ENCODE data around the gene ADORA1. TPM values are rescaled to one million over a fixed set of nuclear protein-coding genes. Genes with fewer than 3 reads are reported as not detected.

The ADORA1 gene
- total RNA-seq, 1 donor from 2014 or later: 4.1 TPM

DNA sequence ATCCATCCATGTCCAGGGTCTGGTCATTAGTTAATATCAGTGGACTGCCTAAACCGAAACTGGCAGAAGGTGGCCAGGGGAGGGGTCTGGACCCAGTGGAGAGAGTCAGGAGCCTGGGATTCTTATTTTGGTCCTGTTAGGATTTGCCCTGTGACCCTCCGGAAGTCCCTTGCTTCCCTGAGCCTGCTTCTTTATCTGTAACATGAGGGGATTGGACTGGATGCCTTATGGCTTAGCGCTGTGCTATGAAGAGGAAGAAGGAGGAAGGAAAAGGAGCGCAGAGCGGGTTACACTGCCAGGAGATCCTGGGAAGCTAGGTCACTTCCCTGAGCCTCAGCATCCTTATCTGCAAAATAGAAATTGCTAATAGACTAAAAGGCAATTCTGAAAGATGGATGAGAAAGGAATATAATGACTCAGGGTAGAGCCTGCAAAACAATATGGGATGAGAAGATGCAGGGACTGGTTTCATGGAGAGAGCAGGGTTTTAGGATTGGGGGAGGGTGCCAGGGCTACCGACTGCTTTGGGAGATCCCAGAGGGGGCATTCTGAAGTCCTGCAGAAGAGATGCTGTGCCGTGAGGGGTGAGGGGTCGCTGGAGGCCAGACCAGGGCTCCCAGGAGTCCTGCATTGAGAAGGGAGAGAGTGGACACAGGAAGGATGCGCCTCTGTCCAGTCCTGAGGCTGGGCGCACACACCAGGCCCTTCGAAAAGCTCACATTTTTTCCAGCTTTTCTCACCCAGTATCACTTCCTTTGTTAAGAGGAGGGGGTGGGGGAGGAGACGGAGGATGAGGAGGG lies 460 bp upstream of the ADORA1 start:
- intact Hi-C loops (cut with DNase I): no loop called here
- Histone ChIP-seq H3K27ac (no peak overlapping the region), H3K4me1 (peaks cover 56% of the 10 kb centered on the region), H3K4me3 (peak overlapping the region; percentile 52), H3K27me3 (ENCODE audit: low read depth) (peaks cover 65% of the 10 kb centered on the region), H3K9me3 (no peaks in the 10 kb centered on the region), H3K36me3 (no peaks in the 10 kb centered on the region)
- no peak for TF ChIP-seq CTCF (IDR thresholded peaks at IDR 0.05)
- no peak for DNase-seq
- peak in 1 of 2 donors; percentile 5 for ATAC-seq

- Histone ChIP-seq H3K27ac (peak overlapping the region; percentile 31), H3K36me3 (no peaks in the 10 kb centered on the region), H3K9me3 (no peaks in the 10 kb centered on the region), H3K4me3 (peak overlapping the region; percentile 52), H3K4me1 (peaks cover 56% of the 10 kb centered on the region), H3K27me3 (ENCODE audit: low read depth) (peaks cover 58% of the 10 kb centered on the region)
- DNase-seq (no peak), ATAC-seq (no peak)
- peak; percentile 3 for TF ChIP-seq CTCF (IDR thresholded peaks at IDR 0.05)
- intact Hi-C loops (cut with DNase I): no loop called here
Measured at GRCh38 chr1:203128431-203128715, 847 bp downstream of the ADORA1 start.

DNA sequence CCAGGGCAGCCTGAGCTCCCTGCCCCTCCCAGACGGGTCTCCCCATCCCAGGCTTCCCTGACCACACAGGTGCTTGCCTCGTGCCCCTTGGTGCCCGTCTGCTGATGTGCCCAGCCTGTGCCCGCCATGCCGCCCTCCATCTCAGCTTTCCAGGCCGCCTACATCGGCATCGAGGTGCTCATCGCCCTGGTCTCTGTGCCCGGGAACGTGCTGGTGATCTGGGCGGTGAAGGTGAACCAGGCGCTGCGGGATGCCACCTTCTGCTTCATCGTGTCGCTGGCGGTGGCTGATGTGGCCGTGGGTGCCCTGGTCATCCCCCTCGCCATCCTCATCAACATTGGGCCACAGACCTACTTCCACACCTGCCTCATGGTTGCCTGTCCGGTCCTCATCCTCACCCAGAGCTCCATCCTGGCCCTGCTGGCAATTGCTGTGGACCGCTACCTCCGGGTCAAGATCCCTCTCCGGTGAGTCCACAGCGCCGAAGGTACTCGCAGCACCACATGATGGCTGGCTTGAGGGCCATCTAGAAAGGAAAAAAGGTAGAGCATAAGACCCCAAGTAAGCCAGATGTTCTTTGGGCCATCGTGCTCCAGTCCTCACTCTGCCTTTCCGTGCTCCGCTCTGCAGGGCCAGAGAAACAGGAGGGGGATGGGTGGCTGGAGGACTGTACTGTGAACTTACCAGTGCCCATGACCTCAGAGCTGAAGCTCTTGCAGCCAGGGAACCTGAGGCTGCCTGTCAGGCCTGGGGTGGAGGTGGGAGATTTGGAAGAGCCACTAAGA lies 1.4 kb downstream of the ADORA1 start:
- intact Hi-C loops (cut with DNase I): no loop called here
- H3K4me3 ChIP-seq: peak overlapping the region; percentile 52
- TF ChIP-seq CTCF (IDR thresholded peaks at IDR 0.05): no peak
- peaks cover 53% of the 10 kb centered on the region for H3K27me3 ChIP-seq (ENCODE audit: low read depth)
- H3K4me1 ChIP-seq: peaks cover 61% of the 10 kb centered on the region
- DNase-seq (no peak), ATAC-seq (no peak)
- H3K27ac ChIP-seq: no peak overlapping the region
- H3K9me3 ChIP-seq: no peaks in the 10 kb centered on the region
- no peaks in the 10 kb centered on the region for H3K36me3 ChIP-seq

DNA sequence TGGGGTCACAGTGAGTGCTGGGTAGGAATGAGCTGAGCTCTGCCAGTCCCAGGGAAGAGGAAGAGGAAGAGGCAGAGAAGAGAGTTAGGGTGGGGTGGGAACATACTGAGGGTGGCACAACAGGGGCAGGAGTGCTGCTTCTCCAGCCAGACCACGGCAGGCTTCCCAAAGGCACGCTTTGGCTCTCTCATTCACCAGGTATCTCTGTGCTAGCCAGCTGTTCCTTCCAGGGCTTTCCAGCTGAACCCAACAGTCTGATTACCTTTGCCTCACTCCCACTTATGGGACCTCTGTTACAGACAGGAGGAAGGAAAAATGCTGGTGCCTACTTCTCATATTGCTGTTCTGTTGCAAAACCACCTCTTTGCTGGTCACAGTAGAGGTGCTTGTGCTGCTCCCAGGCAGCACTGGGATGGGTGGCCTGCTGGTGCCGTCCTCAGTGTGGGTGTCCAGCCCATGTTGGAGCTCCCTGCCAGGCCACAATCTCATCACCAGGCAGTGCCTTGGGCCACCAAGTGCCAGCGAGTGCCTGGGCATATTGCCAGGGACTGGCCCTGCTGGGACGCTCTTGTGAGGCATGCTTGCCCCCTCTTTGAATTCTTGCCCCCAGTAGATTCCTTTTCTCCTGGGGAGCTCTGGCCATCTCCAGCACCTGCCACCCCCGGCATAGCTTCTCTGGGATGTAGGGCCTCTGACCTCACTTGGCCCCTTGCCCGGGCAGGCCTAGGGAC lies 2.1 kb downstream of the ADORA1 start:
- Histone ChIP-seq H3K4me1 (peaks cover 68% of the 10 kb centered on the region), H3K27me3 (ENCODE audit: low read depth) (peaks cover 45% of the 10 kb centered on the region), H3K4me3 (peak overlapping the region; percentile 52), H3K9me3 (no peaks in the 10 kb centered on the region), H3K27ac (no peak overlapping the region), H3K36me3 (no peaks in the 10 kb centered on the region)
- intact Hi-C loops (cut with DNase I): no loop called here
- ATAC-seq (peak; percentile 23 to 40), DNase-seq (no peak)
- TF ChIP-seq CTCF (IDR thresholded peaks at IDR 0.05): no peak

GRCh38 chr1:203130358-203130985 lies 2.9 kb downstream of the ADORA1 start:
- Histone ChIP-seq H3K4me3 (no peak overlapping the region), H3K27me3 (ENCODE audit: low read depth) (peaks cover 38% of the 10 kb centered on the region), H3K36me3 (no peaks in the 10 kb centered on the region), H3K4me1 (peaks cover 66% of the 10 kb centered on the region), H3K9me3 (no peaks in the 10 kb centered on the region), H3K27ac (no peak overlapping the region)
- no peak for DNase-seq
- ATAC-seq: no peak
- intact Hi-C loops (cut with DNase I): no loop called here
- no peak for TF ChIP-seq CTCF (IDR thresholded peaks at IDR 0.05)

All from lower lobe of right lung (tissue), 2 donors.